HL-60 (cell line): ENCODE data around the gene LMAN1L.

ENCODE experiments used
- CTCF ChIP-seq: IDR thresholded peaks from one replicate; pipeline ENCODE4 v1.5.1; 2011; ENCODE audit warnings: low read length, control low read depth, inconsistent platforms; ENCODE audit not compliant: insufficient read depth
- GABPA ChIP-seq: IDR thresholded peaks from 2 replicates; pipeline ENCODE4 v1.6.1; 2012; ENCODE audit warnings: low read depth
- POLR2AphosphoS5 ChIP-seq: IDR thresholded peaks from 2 replicates; pipeline ENCODE4 v1.6.1; 2012; ENCODE audit warnings: low read depth
- REST ChIP-seq: IDR thresholded peaks from 2 replicates; pipeline ENCODE4 v1.6.1; 2012; ENCODE audit warnings: low read depth; ENCODE audit not compliant: insufficient replicate concordance

- TF ChIP-seq CTCF (no peak), POLR2AphosphoS5 (no peak), REST (no peak), GABPA (no peak)
Observed at GRCh38 chr15:74831813-74832495, 19.3 kb downstream of the LMAN1L start.
